ENCODE measurements around the gene WNK3. TPM values are rescaled to one million over a fixed set of nuclear protein-coding genes. Genes with fewer than 3 reads are reported as not detected.

WNK3 gene
- under 0.01 and 0.20 TPM in 2 replicates for total RNA-seq

DNA sequence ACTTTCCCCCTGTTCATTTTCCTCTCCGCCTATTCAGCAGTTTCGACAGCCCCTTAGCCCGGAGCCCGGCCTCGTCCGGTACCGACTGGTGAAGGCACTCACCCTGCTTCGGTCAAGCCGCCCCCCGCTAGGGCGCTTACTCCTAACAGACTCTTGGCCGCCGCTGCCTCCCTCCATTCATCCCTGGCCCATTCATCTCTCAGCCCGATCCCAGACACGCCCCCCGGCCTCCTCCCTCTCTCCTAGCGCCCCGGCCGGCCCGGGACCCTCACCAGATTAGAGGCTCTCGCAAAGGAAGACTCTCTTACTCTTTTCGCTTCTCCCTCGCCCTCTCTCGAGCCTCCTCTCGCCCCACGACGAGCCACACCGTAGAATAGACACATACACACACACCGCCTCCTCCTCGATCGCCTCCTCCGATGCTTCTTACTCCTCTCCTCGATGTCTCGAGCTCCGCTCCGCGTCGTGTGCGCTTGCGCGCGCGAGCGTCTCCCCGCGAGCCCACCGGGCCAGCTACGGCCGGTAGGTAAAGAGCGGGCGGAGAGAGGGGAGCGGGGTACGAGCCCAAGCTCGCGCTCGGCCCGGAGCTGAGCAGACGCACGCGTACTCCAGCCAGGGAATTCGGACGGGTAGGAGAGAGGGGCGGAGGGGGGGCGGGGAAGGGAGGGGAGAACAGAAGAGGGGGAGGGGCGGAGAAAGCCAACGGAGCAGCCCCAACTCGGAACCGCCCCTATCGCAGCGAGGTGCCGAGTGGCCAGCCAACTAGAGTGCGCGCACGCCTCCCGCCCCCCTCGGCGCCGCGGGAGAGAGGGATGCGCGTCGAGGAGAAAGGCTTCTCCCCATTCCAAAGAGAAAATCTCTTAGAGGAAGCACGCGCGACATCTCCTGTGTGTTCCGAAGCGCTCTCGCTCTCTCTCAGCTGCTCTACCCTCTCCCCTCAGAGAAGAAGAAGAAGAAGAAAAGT lies at the start of gene WNK3:
WNK3 (minus strand) TSS at position 633 of the 964 bp plus-strand sequence.

DNA sequence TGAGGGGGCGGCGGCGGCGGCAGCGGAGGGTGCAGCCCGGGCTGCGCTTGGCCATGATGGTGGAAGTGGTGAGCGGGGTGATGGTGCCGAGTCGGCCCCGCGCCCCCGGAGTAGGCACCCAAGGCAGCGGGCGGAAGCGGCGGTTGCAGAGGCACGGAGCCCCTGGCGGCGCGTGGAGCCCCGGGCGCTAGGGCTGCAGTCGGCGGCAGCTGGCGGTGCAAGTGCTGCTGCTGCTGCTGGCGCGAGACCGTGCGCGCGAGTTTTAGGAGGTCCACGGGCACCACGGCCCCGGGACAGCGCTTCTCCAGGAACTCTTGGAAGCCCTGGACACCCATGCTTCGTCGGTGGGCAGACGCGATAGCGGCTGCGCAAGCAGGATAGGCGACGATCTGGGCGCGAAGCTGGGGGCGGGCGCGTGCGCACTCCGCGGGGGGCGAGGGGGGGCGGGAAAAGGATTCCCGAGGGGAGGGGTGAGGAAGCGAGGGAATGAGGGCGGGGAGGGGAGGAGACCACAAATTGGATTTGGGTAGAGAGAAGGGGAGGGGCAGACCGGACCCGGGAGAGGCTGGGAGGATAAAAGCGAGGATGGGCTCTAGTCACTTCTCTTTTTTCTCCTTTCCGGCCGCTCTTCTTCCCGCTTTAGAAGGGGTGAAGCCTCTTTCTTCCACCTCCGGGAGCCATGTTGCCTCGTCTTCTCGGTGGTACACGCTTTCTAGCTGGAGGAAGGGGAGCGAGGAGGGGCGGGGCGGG lies 174.8 kb downstream of the WNK3 start, which contains the start of gene FAM120C:
FAM120C (minus strand) TSS at position 391 of the 750 bp plus-strand sequence; CDS start at position 335, 56 bp downstream.

Small RNA genes lying within 50 kb of the gene (small RNA-seq; reads per million reads assigned to genes)
- not detected for gene AL589872.1
- gene RNU6-434P = 0.11 reads per million

Other genes starting within 250 kb of the WNK3 start
- gene FAM120C, start 174.8 kb downstream of the WNK3 start, total RNA-seq = 6.6 TPM in 2 replicates
- 5.1 and 5.9 TPM in 2 replicates for gene TSR2, start 82.4 kb upstream of the WNK3 start, total RNA-seq
- gene FGD1, start 138.2 kb upstream of the WNK3 start, total RNA-seq = 8.5 and 11.7 TPM in 2 replicates
- 30.1 and 50.2 TPM in 2 replicates for gene GNL3L, start 172.2 kb upstream of the WNK3 start, total RNA-seq

Data from subcutaneous preadipocyte (primary cell).